ENCODE measurements around the gene CSK. TPM values are rescaled to one million over a fixed set of nuclear protein-coding genes. Genes with fewer than 3 reads are reported as not detected.

The CSK gene
- total and polyA plus RNA-seq, 4 donors, result 6.9 to 41.7 (median 24.1) TPM

GRCh38 chr15:74833376-74834107 lies 51.7 kb downstream of the CSK start:
- Histone ChIP-seq H3K4me1 (ENCODE audit: control insufficient read depth in 4 of 4, insufficient read depth in 4 of 4, low read length in 3 of 4) (no peaks in the 10 kb centered on the region), H3K36me3 (ENCODE audit: control insufficient read depth in 4 of 4, insufficient read depth in 3 of 4, low read depth in 1 of 4, low read length in 3 of 4) (peaks cover 0 to 13% (median 8%) of the 10 kb centered on the region in 4 donors), H3K4me3 (ENCODE audit: low read depth in 1 of 3, low read length in 3 of 3) (no peak overlapping the region), H3K27me3 (ENCODE audit: control insufficient read depth in 4 of 4, insufficient read depth in 4 of 4, low read length in 3 of 4) (no peaks in the 10 kb centered on the region), H3K9me3 (ENCODE audit: control insufficient read depth in 4 of 4, low read length in 3 of 4) (no peaks in the 10 kb centered on the region), H3K9ac (ENCODE audit: low read depth in 1 of 2, low read length in 2 of 2) (no peak overlapping the region), H3K27ac (ENCODE audit: low read depth in 1 of 2, low read length in 2 of 2) (no peak overlapping the region)
- DNase-seq (ENCODE audit: low spot score), result no peak
- TF ChIP-seq EGR1 (IDR thresholded peaks at IDR 0.05; ENCODE audit: low read depth in 2 of 2) (no peak), ATF3 (IDR thresholded peaks at IDR 0.05) (no peak), HNF4G (IDR thresholded peaks at IDR 0.05) (no peak), YY1 (IDR thresholded peaks at IDR 0.05) (no peak), JUND (IDR thresholded peaks at IDR 0.05) (no peak), NR2F2 (IDR thresholded peaks at IDR 0.05) (no peak), REST (IDR thresholded peaks at IDR 0.05) (no peak), FOXA2 (IDR thresholded peaks at IDR 0.05) (no peak), RAD21 (IDR thresholded peaks at IDR 0.05) (no peak), RXRA (IDR thresholded peaks at IDR 0.05) (no peak), CTCF (IDR thresholded peaks at IDR 0.05; ENCODE audit: low read depth, low read length, missing input control) (no peak), MAX (IDR thresholded peaks at IDR 0.05) (no peak), GABPA (IDR thresholded peaks at IDR 0.05 in 1 of 2, conservative IDR thresholded peaks at IDR 0.05 in 1 of 2) (no peak), HNF4A (conservative IDR thresholded peaks at IDR 0.05) (no peak), TAF1 (conservative IDR thresholded peaks at IDR 0.05) (no peak), ZBTB33 (IDR thresholded peaks at IDR 0.05) (no peak)
- WGBS, result 82% methylated on average over 12 of the region's 12 CpGs
